Measurements from ENCODE around the gene MRPL17. TPM values are rescaled to one million over a fixed set of nuclear protein-coding genes. Genes with fewer than 3 reads are reported as not detected.
"Not testable (repeated sequence)": the region's sequence is repeated elsewhere in the genome, so short reads cannot be mapped to it uniquely, and the experiment has no call there.

MRPL17 gene
- total RNA-seq, 2 experiments from 2014 or later: 44.0 to 46.8 TPM

GRCh38 chr11:6719576-6719975 is 36.4 kb upstream of the MRPL17 start:
- Histone ChIP-seq H3K27ac (ENCODE audit: low read depth, low read length, poor library complexity, severe bottlenecking) (no peak overlapping the region), H3K79me2 (ENCODE audit: insufficient read depth, low read depth, low read length) (no peaks in the 10 kb centered on the region), H3K4me3 (ENCODE audit: low read depth, low read length, poor library complexity, severe bottlenecking) (no peak overlapping the region), H2AFZ (ENCODE audit: low read length) (no peak overlapping the region), H3K36me3 (ENCODE audit: insufficient read depth, low read length) (no peaks in the 10 kb centered on the region), H4K20me1 (ENCODE audit: insufficient read depth, low read length) (no peaks in the 10 kb centered on the region), H3K9me2 (ENCODE audit: insufficient read depth, low read length) (no peaks in the 10 kb centered on the region), H3K9me3 (ENCODE audit: low read length) (no peaks in the 10 kb centered on the region), H3K4me2 (ENCODE audit: low read length) (no peak overlapping the region), H3K4me1 (ENCODE audit: insufficient read depth, low read length, poor library complexity, severe bottlenecking) (no peaks in the 10 kb centered on the region)
- BruUV-seq (replicated peaks): no TSS peak
- intact Hi-C loops (cut with micrococcal nuclease; ENCODE audit: unreplicated experiment): no loop called here
- no peak for DNase-seq (ENCODE audit: low spot score)
- ChIA-PET CTCF (ENCODE audit: unreplicated experiment) (no interaction called here), POLR2A (interaction anchor here (1.5 kb wide), 1 partner anchor 9 kb away, joined by 4 read pairs; no protein-coding TSS in a partner anchor)
- no peak for TF ChIP-seq EZH2phosphoT487 (IDR thresholded peaks at IDR 0.05; ENCODE audit: borderline replicate concordance, low read depth, low read length)

GRCh38 chr11:6717426-6717825 is 34.3 kb upstream of the MRPL17 start:
- H3K79me2 ChIP-seq (ENCODE audit: insufficient read depth, low read depth, low read length): no peaks in the 10 kb centered on the region
- POLR2A ChIA-PET: no interaction called here
- H4K20me1 ChIP-seq (ENCODE audit: insufficient read depth, low read length): no peaks in the 10 kb centered on the region
- no peaks in the 10 kb centered on the region for H3K36me3 ChIP-seq (ENCODE audit: insufficient read depth, low read length)
- DNase-seq (ENCODE audit: low spot score): no peak
- no peaks in the 10 kb centered on the region for H3K4me1 ChIP-seq (ENCODE audit: insufficient read depth, low read length, poor library complexity, severe bottlenecking)
- intact Hi-C loops (cut with micrococcal nuclease; ENCODE audit: unreplicated experiment): no loop called here
- no TSS peak for BruUV-seq (replicated peaks)
- no peak overlapping the region for H3K4me2 ChIP-seq (ENCODE audit: low read length)
- no peak overlapping the region for H2AFZ ChIP-seq (ENCODE audit: low read length)
- H3K9me3 ChIP-seq (ENCODE audit: low read length): no peaks in the 10 kb centered on the region
- no peak overlapping the region for H3K27ac ChIP-seq (ENCODE audit: low read depth, low read length, poor library complexity, severe bottlenecking)
- CTCF ChIA-PET (ENCODE audit: unreplicated experiment): no interaction called here
- TF ChIP-seq CTCF (conservative IDR thresholded peaks at IDR 0.05; ENCODE audit: low read length): no peak
- no peak for TF ChIP-seq EZH2phosphoT487 (IDR thresholded peaks at IDR 0.05; ENCODE audit: borderline replicate concordance, low read depth, low read length)
- H3K4me3 ChIP-seq (ENCODE audit: low read depth, low read length, poor library complexity, severe bottlenecking): no peak overlapping the region
- H3K9me2 ChIP-seq (ENCODE audit: insufficient read depth, low read length): no peaks in the 10 kb centered on the region

- H3K4me3 ChIP-seq (ENCODE audit: low read depth, low read length, poor library complexity, severe bottlenecking); H2AFZ ChIP-seq (ENCODE audit: low read length); H3K4me1 ChIP-seq (ENCODE audit: insufficient read depth, low read length, poor library complexity, severe bottlenecking); H3K79me2 ChIP-seq (ENCODE audit: insufficient read depth, low read depth, low read length); BruUV-seq (replicated peaks); H3K9me3 ChIP-seq (ENCODE audit: low read length); CTCF ChIA-PET (ENCODE audit: unreplicated experiment); H4K20me1 ChIP-seq (ENCODE audit: insufficient read depth, low read length); H3K27ac ChIP-seq (ENCODE audit: low read depth, low read length, poor library complexity, severe bottlenecking); H3K4me2 ChIP-seq (ENCODE audit: low read length); H3K9me2 ChIP-seq (ENCODE audit: insufficient read depth, low read length); H3K36me3 ChIP-seq (ENCODE audit: insufficient read depth, low read length): not testable (repeated sequence)
- POLR2A ChIA-PET: interaction anchor here (0.7 kb wide), 1 partner anchor 45 kb away, joined by 3 read pairs; no protein-coding TSS in a partner anchor
- intact Hi-C loops (cut with micrococcal nuclease; ENCODE audit: unreplicated experiment): loop anchor here (1.0 kb wide), 1 partner anchor 46 kb away; no protein-coding TSS in a partner anchor
- DNase-seq (ENCODE audit: low spot score): peak; percentile 40
- peak; percentile 67 for TF ChIP-seq CTCF (conservative IDR thresholded peaks at IDR 0.05; ENCODE audit: low read length)
These were observed 28.4 kb upstream of the MRPL17 start for GRCh38 chr11:6711552-6711951.
